Astrocyte of the hippocampus (primary cell): ENCODE data around the gene IL1RAPL2.
"Not testable (repeated sequence)": the region's sequence is repeated elsewhere in the genome, so short reads cannot be mapped to it uniquely, and the experiment has no call there.

ENCODE experiments used
- DNase-seq: peaks from one replicate; pipeline ENCODE4 v3.0.0; 2011; ENCODE audit warnings: low read depth, low spot score

Gene IL1RAPL2

DNA sequence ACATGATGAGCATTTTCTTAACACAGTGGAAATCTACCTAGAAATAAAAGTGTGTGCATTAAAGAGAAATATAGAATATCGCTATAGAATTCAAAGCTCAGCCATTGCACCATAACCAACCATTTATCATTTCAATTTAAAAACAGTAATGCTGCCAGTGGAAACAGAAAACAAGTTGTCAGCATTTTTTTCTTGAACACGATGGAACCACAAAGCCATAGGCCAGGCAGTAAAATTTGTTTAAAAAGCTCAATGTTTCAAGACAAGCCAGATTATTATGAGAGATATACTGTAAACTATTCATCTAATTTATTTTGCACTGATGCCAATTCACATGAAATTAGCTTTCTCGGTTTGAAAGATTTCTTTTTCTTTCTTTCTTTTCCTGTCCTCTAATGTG, 1209.7 kb downstream of the IL1RAPL2 start:
- no peak for DNase-seq

DNA sequence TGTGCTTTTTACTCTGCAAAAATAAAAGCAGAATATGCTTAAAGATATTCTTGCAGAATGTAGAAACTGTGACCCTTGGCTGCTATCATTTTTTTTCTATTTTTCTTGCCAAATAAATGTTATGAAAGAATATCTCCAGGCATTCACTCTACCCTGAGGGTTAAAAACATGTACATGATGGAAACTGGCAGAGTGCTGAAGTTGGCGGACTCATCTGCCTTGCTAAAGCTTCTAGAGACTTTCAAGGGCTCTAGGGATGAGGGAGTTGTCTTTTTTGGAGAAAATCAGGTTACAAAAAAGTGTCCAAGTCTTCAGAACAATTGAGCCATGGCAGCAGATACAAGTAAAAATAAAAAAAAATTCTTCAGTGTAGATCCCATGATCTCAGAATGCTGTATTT, 1215.8 kb downstream of the IL1RAPL2 start:
- no peak for DNase-seq

DNA sequence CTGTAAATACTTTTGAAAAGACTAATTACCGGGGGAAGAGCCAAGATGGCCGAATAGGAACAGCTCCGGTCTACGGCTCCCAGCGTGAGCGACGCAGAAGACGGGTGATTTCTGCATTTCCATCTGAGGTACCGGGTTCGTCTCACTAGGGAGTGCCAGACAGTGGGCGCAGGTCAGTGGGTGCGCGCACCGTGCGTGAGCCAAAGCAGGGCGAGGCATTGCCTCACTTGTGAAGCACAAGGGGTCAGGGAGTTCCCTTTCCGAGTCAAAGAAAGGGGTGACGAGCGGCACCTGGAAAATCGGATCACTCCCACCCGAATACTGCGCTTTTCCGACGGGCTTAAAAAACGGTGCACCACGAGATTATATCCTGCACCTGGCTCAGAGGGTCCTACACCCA, 1230.9 kb downstream of the IL1RAPL2 start:
- not testable (repeated sequence) for DNase-seq

GRCh38 chrX:105803891-105804290, 1237.9 kb downstream of the IL1RAPL2 start:
- no peak for DNase-seq

DNA sequence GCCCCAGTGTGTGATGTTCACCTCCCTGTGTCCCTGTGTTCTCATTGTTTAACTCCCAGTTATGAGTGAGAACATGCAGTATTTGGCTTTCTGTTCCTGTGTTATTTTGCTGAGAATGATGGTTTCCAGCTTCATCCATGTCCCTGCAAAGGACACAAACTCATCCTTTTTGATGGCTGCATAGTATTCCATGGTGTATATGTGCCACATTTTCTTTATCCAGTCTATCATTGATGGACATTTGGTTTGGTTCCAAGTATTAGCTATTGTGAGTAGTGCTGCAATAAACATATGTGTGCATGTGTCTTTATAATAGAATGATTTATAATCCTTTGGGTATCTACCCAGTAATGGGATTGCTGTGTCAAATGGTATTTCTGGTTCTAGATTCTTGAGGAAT, 1239.7 kb downstream of the IL1RAPL2 start:
- DNase-seq = not testable (repeated sequence)

DNA sequence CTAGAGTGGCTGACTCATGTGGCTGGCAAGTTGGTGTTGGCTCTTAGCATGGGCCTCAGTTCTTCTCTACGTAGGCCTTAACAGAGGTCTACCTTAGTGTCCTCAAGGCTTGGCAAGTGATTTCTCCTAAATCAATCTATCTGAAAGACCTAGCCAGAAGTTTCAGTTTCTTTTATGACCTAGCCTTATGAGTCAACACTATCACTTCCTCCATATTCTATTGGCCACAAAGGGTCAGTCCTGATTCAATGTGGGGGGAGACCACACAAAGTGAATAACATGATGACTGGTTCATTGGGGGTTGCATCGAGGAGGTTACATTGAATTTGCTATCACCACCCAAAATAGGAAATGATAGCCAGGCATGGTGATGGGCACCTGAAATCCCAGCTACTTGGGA, 1250.5 kb downstream of the IL1RAPL2 start:
- DNase-seq = no peak
